ENCODE measurements around the gene GRIN1.

The GRIN1 gene

DNA sequence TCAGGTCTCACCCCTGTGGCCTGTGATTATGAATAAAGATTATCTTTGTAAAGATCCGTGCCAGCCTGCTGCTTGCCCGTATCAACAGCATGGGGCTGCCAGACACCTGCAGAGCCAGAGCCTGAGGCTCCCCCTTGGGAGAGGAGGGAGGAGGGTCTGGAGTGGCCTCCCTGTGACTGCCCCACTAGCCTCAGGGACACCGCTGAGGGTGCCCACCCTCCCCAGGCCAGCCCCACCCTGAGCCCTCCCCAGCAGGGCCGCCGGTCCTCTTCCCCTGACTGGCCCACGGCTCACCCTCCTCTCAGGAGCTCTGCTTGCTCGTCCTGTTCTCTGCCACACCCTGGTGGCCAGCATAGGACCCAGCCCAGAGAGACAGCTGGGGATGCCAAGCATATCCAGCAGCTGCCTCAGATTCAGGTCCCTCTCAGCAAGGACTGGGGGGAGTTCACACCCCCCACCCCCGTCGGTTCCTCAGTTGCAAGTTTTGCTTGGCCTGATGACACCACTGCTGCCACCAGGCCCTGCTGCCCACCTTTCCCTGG, 51.4 kb downstream of the GRIN1 start:
- H3K36me3 ChIP-seq, result peaks cover 37% of the 10 kb centered on the region
- H3K27me3 ChIP-seq, result no peaks in the 10 kb centered on the region
- TF ChIP-seq, protein P1, sequence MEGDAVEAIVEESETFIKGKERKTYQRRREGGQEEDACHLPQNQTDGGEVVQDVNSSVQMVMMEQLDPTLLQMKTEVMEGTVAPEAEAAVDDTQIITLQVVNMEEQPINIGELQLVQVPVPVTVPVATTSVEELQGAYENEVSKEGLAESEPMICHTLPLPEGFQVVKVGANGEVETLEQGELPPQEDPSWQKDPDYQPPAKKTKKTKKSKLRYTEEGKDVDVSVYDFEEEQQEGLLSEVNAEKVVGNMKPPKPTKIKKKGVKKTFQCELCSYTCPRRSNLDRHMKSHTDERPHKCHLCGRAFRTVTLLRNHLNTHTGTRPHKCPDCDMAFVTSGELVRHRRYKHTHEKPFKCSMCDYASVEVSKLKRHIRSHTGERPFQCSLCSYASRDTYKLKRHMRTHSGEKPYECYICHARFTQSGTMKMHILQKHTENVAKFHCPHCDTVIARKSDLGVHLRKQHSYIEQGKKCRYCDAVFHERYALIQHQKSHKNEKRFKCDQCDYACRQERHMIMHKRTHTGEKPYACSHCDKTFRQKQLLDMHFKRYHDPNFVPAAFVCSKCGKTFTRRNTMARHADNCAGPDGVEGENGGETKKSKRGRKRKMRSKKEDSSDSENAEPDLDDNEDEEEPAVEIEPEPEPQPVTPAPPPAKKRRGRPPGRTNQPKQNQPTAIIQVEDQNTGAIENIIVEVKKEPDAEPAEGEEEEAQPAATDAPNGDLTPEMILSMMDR (IDR thresholded peaks at IDR 0.05), result no peak
- no peaks in the 10 kb centered on the region for H3K9me3 ChIP-seq
- peak overlapping the region; percentile 98 for H3K27ac ChIP-seq
- peak overlapping the region in 1 of 2 experiments; percentile 97 for H3K4me3 ChIP-seq (ENCODE audit: low read depth in 1 of 2, low read length in 1 of 2)
- H3K4me1 ChIP-seq (ENCODE audit: control insufficient read depth in 1 of 2, insufficient read depth in 1 of 2, low read depth in 1 of 2, low read length in 1 of 2), result peaks cover 34% of the 10 kb centered on the region in 2 experiments

DNA sequence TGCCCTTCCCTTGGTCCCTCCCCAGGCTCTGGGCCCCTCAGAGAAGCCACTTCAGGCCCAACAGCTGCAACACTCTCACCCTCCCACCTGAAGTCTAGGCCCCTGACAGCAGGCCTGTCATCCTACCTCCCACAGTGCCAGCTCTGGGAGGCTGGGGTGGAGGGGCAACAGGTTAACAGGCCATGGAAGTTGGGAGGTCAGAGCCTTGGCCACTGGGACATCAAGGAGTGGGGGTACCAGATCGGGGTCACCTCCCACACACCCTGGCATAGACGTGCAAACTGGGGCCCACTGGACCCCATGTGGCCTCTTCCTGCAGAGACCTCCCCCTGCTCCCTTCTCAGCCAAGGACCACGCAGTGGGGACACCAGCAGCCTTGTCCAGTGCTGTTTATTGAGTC, 52.3 kb downstream of the GRIN1 start:
- no peaks in the 10 kb centered on the region for H3K9me3 ChIP-seq
- peaks cover 28% of the 10 kb centered on the region for H3K36me3 ChIP-seq
- no peaks in the 10 kb centered on the region for H3K27me3 ChIP-seq
- H3K27ac ChIP-seq, result no peak overlapping the region
- TF ChIP-seq, protein P1 (IDR thresholded peaks at IDR 0.05), result no peak
- H3K4me1 ChIP-seq (ENCODE audit: control insufficient read depth in 1 of 2, insufficient read depth in 1 of 2, low read depth in 1 of 2, low read length in 1 of 2), result peaks cover 34% of the 10 kb centered on the region in 2 experiments
- no peak overlapping the region for H3K4me3 ChIP-seq (ENCODE audit: low read depth in 1 of 2, low read length in 1 of 2)

DNA sequence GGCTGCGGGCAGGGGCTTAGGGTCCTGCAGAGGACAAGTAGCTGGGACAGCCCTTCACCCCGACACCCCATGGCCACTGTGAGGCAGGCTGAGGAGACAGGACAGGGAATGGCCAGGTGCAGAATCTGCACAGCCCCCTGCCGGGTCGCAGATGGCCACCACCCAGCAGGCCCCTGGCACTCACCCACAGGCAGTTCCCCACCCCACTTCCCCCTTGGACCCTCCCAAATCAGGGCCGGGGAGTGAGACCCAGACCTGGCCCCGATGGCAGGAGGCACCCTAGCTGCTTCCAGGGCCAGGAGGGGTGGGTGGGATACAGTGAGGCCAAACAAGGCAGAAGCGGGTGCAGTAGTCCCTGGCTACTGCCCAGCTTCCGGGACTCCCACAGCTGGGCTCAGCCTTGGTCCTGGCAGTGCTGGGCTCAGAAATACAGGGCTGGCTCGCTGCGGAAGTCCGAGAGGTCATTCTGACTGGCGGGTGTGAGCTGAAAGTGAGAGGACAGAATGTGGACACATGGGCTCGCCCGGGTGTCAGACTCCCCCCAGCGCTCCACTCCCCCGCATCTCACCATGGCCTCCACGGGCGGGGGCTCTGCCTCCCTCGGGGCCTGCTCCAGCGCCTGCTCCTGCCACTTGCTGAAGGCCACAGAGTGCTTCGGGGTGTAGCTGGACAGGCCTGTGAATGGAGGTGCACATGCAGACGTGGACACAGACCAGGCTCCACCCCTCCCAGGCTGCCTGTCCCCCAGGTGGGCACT, 52.9 kb downstream of the GRIN1 start:
- TF ChIP-seq, protein P1 (IDR thresholded peaks at IDR 0.05), result no peak
- H3K27ac ChIP-seq, result no peak overlapping the region
- H3K4me1 ChIP-seq (ENCODE audit: control insufficient read depth in 1 of 2, insufficient read depth in 1 of 2, low read depth in 1 of 2, low read length in 1 of 2), result peaks cover 28 to 31% of the 10 kb centered on the region in 2 experiments
- H3K36me3 ChIP-seq, result peaks cover 22% of the 10 kb centered on the region
- H3K4me3 ChIP-seq (ENCODE audit: low read depth in 1 of 2, low read length in 1 of 2), result no peak overlapping the region
- no peaks in the 10 kb centered on the region for H3K9me3 ChIP-seq
- H3K27me3 ChIP-seq, result no peaks in the 10 kb centered on the region

DNA sequence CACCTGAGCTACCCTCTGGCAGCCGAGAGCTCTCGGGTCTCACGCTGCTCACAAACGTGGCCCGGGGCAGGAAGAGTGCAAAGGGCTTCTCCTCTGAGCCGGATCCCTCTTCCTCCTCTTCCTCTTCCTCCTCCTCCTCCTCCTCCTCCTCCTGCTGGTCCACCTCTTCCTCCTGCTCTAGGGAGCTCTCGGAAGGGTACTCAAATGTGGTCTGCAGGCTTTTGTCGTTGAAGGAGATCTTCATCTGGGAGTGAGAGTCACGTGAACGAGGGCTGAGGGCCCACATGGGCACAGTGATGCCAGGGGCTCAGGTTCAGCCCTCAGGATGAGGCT, 53.5 kb downstream of the GRIN1 start:
- no peaks in the 10 kb centered on the region for H3K27me3 ChIP-seq
- H3K4me1 ChIP-seq (ENCODE audit: control insufficient read depth in 1 of 2, insufficient read depth in 1 of 2, low read depth in 1 of 2, low read length in 1 of 2), result peaks cover 23 to 26% of the 10 kb centered on the region in 2 experiments
- TF ChIP-seq, protein P1 (IDR thresholded peaks at IDR 0.05), result no peak
- peaks cover 18% of the 10 kb centered on the region for H3K36me3 ChIP-seq
- H3K4me3 ChIP-seq (ENCODE audit: low read depth in 1 of 2, low read length in 1 of 2), result no peak overlapping the region
- no peak overlapping the region for H3K27ac ChIP-seq
- no peaks in the 10 kb centered on the region for H3K9me3 ChIP-seq

DNA sequence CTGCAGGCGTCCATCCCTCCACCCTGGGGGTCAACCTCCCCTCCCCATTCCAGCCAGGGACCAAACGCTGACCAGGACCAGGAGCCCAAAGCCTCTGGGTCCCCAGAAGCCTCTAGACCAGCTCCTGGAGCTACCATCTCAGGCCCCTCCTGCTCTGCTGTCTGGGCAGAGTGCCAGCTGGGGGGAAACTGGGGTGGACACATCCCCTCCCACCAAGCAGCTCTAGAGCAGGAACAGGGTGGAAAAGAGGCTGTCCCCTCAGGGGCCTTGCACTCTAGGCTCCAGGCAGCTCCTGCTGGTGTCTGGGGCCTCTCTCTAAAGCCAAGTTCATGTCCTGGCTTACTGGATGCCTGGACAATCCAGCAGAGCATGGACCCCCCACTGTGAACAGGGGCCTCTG, 53.9 kb downstream of the GRIN1 start:
- Histone ChIP-seq H3K27ac (no peak overlapping the region), H3K9me3 (no peaks in the 10 kb centered on the region), H3K4me1 (ENCODE audit: control insufficient read depth in 1 of 2, insufficient read depth in 1 of 2, low read depth in 1 of 2, low read length in 1 of 2) (peaks cover 18 to 21% of the 10 kb centered on the region in 2 experiments), H3K27me3 (no peaks in the 10 kb centered on the region), H3K36me3 (peaks cover 16% of the 10 kb centered on the region), H3K4me3 (ENCODE audit: low read depth in 1 of 2, low read length in 1 of 2) (no peak overlapping the region)
- TF ChIP-seq, protein P1 (IDR thresholded peaks at IDR 0.05), result no peak
